Caco-2 (cell line): ENCODE results near the gene SUPT3H. TPM values are rescaled to one million over a fixed set of nuclear protein-coding genes. Genes with fewer than 3 reads are reported as not detected.

ENCODE experiments used
- BruUV-seq: library from RNA; stranded (reverse); fragments of 400-500 nt; replicated peaks from 2 replicates; lab custom pipeline; 2021; lab: Mats Ljungman, UMichigan
- CTCF ChIA-PET: fragments of 300-600 bp; sonication (Branson Sonifier 250); formaldehyde crosslinking; loops from one replicate; lab custom pipeline; 2022; ENCODE audit warnings: antibody characterized with exemption; lab: Charles Lee
- POLR2A ChIA-PET: fragments of 300-600 bp; sonication (Branson Sonifier 250); formaldehyde crosslinking; loops from one replicate; lab custom pipeline; 2022; ENCODE audit warnings: antibody characterized with exemption; lab: Charles Lee
- DNase-seq, 2 experiments: peaks; one replicate each; pipeline versions ENCODE4 v3.0.0 to v3.0.0-alpha.2; 2020 to 2022
- H3K27me3 ChIP-seq: replicated peaks from 2 replicates; pipeline ENCODE4 v1.6.0; 2011; ENCODE audit warnings: low read length; ENCODE audit not compliant: control insufficient read depth, insufficient read depth
- H3K36me3 ChIP-seq: 2 replicates; pipeline ENCODE4 v1.5.1; 2011; ENCODE audit warnings: low read length; ENCODE audit not compliant: control insufficient read depth, insufficient read depth
- H3K4me1 ChIP-seq: fragments of 250-450 bp; sonication (Bioruptor Pico); 2 replicates; pipeline ENCODE4 v1.5.1; 2020; ENCODE audit warnings: mild to moderate bottlenecking
- H3K4me3 ChIP-seq: 2 replicates; pipeline ENCODE4 v1.5.1; 2011; ENCODE audit warnings: low read depth, mild to moderate bottlenecking, control low read depth, low read length
- H3K9me3 ChIP-seq: fragments of 250-450 bp; sonication (Bioruptor Pico); 2 replicates; pipeline ENCODE4 v1.5.1; 2020; ENCODE audit warnings: mild to moderate bottlenecking, moderate library complexity
- H3K27ac Mint-ChIP-seq: one replicate; pipeline ENCODE4 v1.8.0; 2022; ENCODE audit warnings: mixed read lengths; ENCODE audit not compliant: unreplicated experiment
- H3K27me3 Mint-ChIP-seq: one replicate; pipeline ENCODE4 v1.8.0; 2022; ENCODE audit warnings: mixed read lengths; ENCODE audit not compliant: insufficient read depth, unreplicated experiment
- H3K36me3 Mint-ChIP-seq: one replicate; pipeline ENCODE4 v1.8.0; 2022; ENCODE audit warnings: mild to moderate bottlenecking, mixed read lengths; ENCODE audit not compliant: insufficient read depth, unreplicated experiment
- H3K4me1 Mint-ChIP-seq: one replicate; pipeline ENCODE4 v1.8.0; 2022; ENCODE audit warnings: low read depth, mixed read lengths; ENCODE audit not compliant: unreplicated experiment
- H3K4me3 Mint-ChIP-seq: one replicate; pipeline ENCODE4 v1.8.0; 2022; ENCODE audit warnings: mild to moderate bottlenecking, moderate library complexity, mixed read lengths; ENCODE audit not compliant: unreplicated experiment
- H3K9me3 Mint-ChIP-seq: one replicate; pipeline ENCODE4 v1.8.0; 2022; ENCODE audit warnings: mixed read lengths; ENCODE audit not compliant: unreplicated experiment
- CTCF ChIP-seq, 2 experiments: fragments of 200-600 bp in 1 of 2; IDR thresholded peaks; 1 replicate in 1 of 2; 2 replicates in 1 of 2; pipeline versions ENCODE4 v1.5.1 to v1.8.0; 2011 to 2022; ENCODE audit warnings: antibody characterized with exemption in 1 of 2, control low read depth in 1 of 2, inconsistent platforms in 1 of 2, low read depth in 1 of 2, low read length in 1 of 2, mild to moderate bottlenecking in 1 of 2, moderate library complexity in 1 of 2; ENCODE audit not compliant: insufficient read depth in 1 of 2, severe bottlenecking in 1 of 2, unreplicated experiment in 1 of 2
- intact Hi-C: fragments of 100-400 bp; cut with micrococcal nuclease; formaldehyde crosslinking; loops from one replicate; pipeline ENCODE4 v1.10.0; 2022; ENCODE audit not compliant: unreplicated experiment
- total RNA-seq: library from RNA; stranded (reverse); gene quantifications from 2 replicates; pipeline ENCODE4 v1.2.3, GENCODE V29; 2022

Gene SUPT3H
- total RNA-seq, 1 experiment from 2014 or later: 13.2 TPM

- Histone ChIP-seq H3K4me1 (peaks cover 7% of the 10 kb centered on the region; the same call in 1 of the 2 replicates), H3K4me3 (no peak overlapping the region), H3K36me3 (no peaks in the 10 kb centered on the region), H3K9me3 (no peaks in the 10 kb centered on the region), H3K27me3 (peaks cover 13% of the 10 kb centered on the region)
- peaks cover 36% of the 10 kb centered on the region for H3K27me3 Mint-ChIP-seq
- no peak for DNase-seq
- CTCF ChIA-PET: interaction anchor here (1.1 to 2.0 kb wide), 4 partner anchors 42 to 790 kb away, joined by 7 to 10 read pairs (median 8); partner anchors contain the start of gene SUPT3H
- BruUV-seq: no TSS peak
- H3K36me3 Mint-ChIP-seq: no peaks in the 10 kb centered on the region
- no peak overlapping the region for H3K27ac Mint-ChIP-seq
- intact Hi-C loops: no loop called here
- no peak for TF ChIP-seq CTCF (IDR thresholded peaks at IDR 0.05; ENCODE audit: insufficient read depth in 1 of 2, low read depth in 1 of 2, low read length in 1 of 2, severe bottlenecking in 1 of 2, unreplicated experiment in 1 of 2)
- H3K4me1 Mint-ChIP-seq: no peaks in the 10 kb centered on the region
- H3K9me3 Mint-ChIP-seq: no peaks in the 10 kb centered on the region
- H3K4me3 Mint-ChIP-seq: peak overlapping the region; percentile 53
- POLR2A ChIA-PET: interaction anchor here (0.6 kb wide), 1 partner anchor 42 kb away, joined by 3 read pairs; no protein-coding TSS in a partner anchor
Observed at GRCh38 chr6:45420083-45420908, 42.6 kb upstream of the SUPT3H start.

GRCh38 chr6:45419571-45420082 lies 41.9 kb upstream of the SUPT3H start:
- BruUV-seq: no TSS peak
- Mint-ChIP-seq H3K27ac (no peak overlapping the region), H3K9me3 (no peaks in the 10 kb centered on the region)

More at GRCh38 chr6:45419571-45420082, 41.9 kb upstream of the SUPT3H start:
- intact Hi-C loops: loop anchor here (1.0 kb wide), 1 partner anchor 764 kb away; no protein-coding TSS in a partner anchor
- POLR2A ChIA-PET: interaction anchor here (0.6 kb wide), 1 partner anchor 41 kb away, joined by 3 read pairs; no protein-coding TSS in a partner anchor
- Histone ChIP-seq H3K27me3 (peaks cover 13% of the 10 kb centered on the region), H3K36me3 (no peaks in the 10 kb centered on the region), H3K4me3 (no peak overlapping the region), H3K9me3 (no peaks in the 10 kb centered on the region), H3K4me1 (peaks cover 7% of the 10 kb centered on the region; the same call in 1 of the 2 replicates)
- H3K4me1 Mint-ChIP-seq: no peaks in the 10 kb centered on the region
- peaks cover 40% of the 10 kb centered on the region for H3K27me3 Mint-ChIP-seq
- DNase-seq: peak; percentile 62 to 71
- CTCF ChIA-PET: interaction anchor here (0.6 to 2.0 kb wide), 6 partner anchors 42 to 789 kb away, joined by 4 to 10 read pairs (median 7); partner anchors contain the start of gene SUPT3H
- no peaks in the 10 kb centered on the region for H3K36me3 Mint-ChIP-seq
- H3K4me3 Mint-ChIP-seq: peak overlapping the region; percentile 53
- TF ChIP-seq CTCF (IDR thresholded peaks at IDR 0.05; ENCODE audit: insufficient read depth in 1 of 2, low read depth in 1 of 2, low read length in 1 of 2, severe bottlenecking in 1 of 2, unreplicated experiment in 1 of 2): peak; percentile 25 to 39
